G401 (cell line): Measurements from ENCODE around the gene METTL26. TPM values are rescaled to one million over a fixed set of nuclear protein-coding genes. Genes with fewer than 3 reads are reported as not detected.
A peak's percentile ranks its signal among the peaks of the same experiment; 100 is the strongest.

Experiments
- DNase-seq: peaks from one replicate; pipeline ENCODE4 v3.0.0-alpha.2; 2015; ENCODE audit warnings: low spot score
- in situ Hi-C: cut with HindIII; loops from 2 replicates; pipeline ENCODE4 v1.10.0; 2016; ENCODE audit warnings: low sequenced_read_pairs, mixed read lengths
- total RNA-seq: library from RNA; depleted of rRNA; stranded (reverse); fragments of >200 nt; shearing (Covaris generic); gene quantifications from 2 replicates; pipeline ENCODE4 v1.2.3, GENCODE V29; 2014; rRNA removed

The METTL26 gene
- total RNA-seq, result 119 and 161 TPM in 2 replicates

DNA sequence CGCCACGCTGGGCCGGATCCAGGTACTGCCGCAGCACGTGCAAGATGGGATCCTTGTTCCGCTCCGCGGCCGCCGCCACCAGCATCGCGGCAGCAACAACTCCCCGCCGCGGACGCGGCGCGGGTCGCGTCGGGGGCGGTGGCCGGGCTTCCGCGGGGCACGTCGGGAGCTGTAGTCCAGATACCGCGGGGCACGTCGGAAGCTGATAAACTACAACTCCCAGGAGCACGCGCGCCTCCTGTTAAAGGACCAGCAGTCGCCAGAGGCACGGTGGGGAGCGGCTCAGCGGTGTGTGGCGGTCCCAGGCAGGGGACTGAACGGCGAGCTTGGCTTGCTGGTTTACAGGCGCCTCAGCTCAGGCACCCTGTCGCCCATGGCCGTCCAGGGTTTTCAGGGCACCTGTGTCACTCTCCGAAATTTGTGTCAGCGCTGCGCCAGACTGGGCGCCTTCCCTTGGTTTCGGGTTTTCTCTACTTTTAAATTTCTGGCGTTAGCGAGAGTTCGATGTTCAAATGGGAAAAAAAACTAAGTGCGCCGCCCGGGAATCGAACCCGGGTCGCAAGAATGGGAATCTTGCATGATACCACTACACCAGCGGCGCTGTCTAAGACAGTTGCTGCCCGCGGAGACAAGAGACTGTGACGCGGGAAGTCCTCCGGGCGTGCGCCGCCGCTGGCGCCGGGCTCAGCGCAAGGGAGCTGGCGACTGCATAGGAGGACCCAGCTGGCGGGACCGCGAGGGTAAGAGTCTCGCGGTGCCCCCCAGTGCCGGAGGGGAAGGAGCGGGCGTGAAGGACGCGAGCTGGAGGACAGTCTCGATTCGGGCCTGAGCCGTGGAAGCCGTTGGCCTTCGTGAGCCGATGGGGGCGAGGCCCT, at the start of gene METTL26:
Gene METTL26 (minus strand): TSS at position 100 of the 875 bp plus-strand sequence. CDS start 15 bp downstream, at position 85.
- in situ Hi-C loops, result no loop called here
- peak; percentile 97 for DNase-seq

GRCh38 chr16:684961-685696, 49.0 kb upstream of the METTL26 start:
- DNase-seq, result no peak
- in situ Hi-C loops, result no loop called here

DNA sequence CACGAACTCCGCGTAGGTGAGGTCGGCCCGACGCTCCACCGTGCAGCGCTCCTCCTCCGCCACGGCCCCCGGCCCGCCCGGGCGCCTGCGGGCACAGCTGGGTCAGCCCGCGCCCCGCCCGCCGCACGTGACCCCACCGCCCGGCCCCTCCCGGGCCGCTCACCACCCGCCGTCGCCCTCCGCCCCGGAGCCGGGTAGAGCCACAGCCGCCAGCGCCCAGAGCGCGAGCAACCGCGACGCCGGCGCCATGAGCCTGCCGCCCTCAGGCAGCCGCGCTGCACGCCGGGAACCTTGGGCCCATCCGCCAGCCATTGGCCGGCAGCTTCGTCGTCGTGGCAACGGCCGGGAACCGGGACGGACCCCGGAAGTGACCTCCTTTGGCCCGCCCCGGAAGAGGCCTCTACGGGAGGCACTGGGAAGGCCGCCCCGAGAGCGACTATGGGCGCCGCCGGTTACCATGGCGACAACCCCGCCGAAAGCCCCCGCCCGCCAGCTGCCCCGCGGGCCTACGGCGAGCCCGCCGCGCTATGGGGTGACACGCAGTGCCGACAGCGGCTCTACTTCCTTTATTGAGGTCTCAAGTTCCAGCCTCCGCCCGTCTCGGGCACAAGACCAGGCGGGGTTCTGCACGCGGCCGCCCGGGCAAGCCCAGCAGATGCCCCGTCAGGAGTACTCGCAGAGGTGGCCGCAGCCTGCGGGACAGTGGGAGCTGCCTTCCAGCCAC, 48.1 kb upstream of the METTL26 start, which contains the start of gene JMJD8:
Gene JMJD8 (minus strand): TSS at position 264 of the 724 bp plus-strand sequence. CDS start 15 bp downstream, at position 249.
- peak; percentile 91 for DNase-seq
- in situ Hi-C loops, result no loop called here

DNA sequence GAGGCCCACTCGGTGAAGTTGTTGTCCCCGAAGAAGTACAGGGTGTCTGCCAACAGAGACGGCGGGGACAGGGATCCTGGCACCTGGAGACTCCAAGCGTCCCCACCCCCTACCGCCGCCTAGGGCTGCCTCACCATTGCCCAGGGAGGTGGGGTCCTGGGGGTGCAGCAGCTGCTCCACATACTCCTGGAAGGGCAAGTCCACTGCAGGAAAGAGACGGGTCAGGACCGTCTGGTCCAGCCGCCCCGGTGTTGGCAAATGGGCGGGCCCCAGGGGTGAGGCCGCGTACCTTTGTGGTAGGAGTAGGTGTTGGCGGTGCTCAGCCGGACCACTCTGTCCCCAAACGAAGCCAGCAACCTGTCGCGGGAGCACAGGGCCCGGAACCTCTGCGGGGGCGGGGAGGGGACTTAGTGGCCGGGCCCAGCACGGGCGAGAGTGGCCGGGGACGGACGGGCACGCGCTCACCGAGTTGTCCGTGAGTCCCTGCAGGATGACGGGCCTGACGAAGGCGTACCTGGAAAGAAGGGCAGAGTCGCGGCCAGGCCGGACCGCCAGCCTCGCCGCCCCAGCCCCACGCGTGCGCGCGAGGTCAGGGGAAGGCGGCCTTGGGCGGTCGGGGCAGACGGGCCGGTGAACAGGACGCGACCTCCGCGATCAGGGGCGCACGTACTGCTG, 47.4 kb upstream of the METTL26 start:
- DNase-seq, result no peak

GRCh38 chr16:682493-683395, 46.6 kb upstream of the METTL26 start:
- no peak for DNase-seq
- in situ Hi-C loops, result no loop called here

More for the DNA sequence above, 47.4 kb upstream of the METTL26 start:
- in situ Hi-C loops, result no loop called here

- in situ Hi-C loops, result no loop called here
Measured at GRCh38 chr16:681746-682427, 45.8 kb upstream of the METTL26 start.

DNA sequence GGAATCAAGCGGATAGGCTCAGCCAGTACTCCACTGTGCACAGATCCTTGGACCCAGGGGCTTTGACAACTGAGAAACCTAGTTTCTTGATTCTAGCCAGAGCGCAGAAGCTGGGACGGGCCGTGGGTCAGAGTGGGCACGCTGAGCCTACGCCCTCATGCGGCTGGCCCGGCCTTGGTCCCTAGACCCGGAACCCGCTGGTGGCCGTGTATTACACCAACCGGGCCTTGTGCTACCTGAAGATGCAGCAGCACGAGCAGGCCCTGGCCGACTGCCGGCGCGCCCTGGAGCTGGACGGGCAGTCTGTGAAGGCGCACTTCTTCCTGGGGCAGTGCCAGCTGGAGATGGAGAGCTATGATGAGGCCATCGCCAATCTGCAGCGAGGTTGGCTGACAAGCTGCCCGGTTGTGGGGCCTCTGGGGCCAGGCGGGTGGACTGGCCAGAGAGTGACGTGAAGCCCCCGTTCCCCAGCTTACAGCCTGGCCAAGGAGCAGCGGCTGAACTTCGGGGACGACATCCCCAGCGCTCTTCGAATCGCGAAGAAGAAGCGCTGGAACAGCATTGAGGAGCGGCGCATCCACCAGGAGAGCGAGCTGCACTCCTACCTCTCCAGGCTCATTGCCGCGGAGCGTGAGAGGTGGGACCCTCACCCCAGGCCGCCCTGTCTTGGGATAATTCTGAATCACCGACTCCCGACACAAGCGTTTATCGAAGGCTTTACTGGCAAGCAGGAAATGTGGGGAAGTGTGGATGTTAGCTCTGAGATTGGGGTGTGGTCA, 45.1 kb upstream of the METTL26 start:
- peak; percentile 53 for DNase-seq
- in situ Hi-C loops, result no loop called here

More at GRCh38 chr16:681746-682427, 45.8 kb upstream of the METTL26 start:
- no peak for DNase-seq

DNA sequence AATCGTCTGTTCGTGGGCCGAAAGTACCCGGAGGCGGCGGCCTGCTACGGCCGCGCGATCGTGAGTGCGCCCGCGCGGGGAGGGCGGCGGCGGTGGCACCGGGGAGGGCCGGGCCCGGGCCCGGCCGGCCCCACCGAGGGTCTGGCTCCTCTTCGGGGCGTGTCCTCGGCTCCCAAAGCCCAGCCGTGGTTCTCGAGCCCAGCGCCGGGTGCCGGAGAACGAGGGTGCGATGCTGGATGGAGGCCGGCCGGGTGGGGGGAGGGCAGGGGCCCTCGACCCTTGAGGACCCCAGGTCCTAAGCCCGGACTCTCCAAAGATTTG, 44.5 kb upstream of the METTL26 start:
- in situ Hi-C loops, result no loop called here
- DNase-seq, result no peak

GRCh38 chr16:679814-680624, 43.9 kb upstream of the METTL26 start, which contains the start of gene STUB1:
STUB1 (plus strand) TSS chr16:680410; CDS start chr16:680526, 116 bp downstream.
- in situ Hi-C loops, result no loop called here

DNA sequence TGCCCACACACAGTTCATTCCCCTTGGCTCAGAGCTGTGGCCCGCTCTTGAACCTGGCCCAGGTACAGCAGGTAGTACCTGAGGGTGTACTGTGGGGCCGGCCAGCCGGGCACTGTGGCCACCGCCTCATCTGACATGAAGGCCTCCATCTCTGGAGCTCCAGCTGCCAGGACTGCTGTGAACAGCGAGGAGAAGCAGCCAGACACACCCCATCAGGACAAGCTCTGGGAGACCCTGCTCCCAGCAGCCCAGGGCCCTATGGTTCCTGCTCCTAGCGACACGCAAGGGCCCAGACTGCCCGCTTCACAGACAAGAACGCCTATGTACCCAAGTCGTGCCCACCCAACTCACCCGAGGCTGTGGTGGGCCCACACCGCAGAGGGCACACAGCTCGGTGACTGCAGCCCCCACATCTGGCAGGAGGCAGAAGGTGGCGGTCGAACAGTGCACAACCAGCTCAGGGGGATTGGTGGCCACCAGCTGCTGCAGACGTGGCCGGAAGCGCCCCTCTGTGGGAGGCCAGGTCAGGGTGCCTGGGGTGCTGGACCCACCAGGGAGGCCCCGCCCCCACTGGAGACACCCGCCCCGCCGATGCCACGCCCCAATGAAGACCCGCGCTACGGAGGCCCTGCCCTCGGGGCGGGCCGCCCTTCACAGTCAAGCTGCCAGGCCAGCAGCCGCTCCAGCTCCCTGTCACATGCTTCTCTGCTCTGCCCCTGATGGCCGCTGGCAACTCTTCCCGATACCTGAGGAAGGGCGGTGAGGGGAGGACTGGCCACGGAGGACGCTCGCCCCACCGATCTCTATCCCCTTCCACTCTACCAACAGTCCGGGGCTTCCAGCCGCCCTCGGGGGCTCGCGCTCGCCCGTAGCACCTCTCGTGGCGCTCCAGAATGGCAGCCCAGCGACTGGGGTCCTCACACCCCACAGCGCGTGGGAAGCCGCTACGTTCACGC, 43.0 kb upstream of the METTL26 start:
- in situ Hi-C loops, result no loop called here
- DNase-seq, result peak; percentile 76

More at GRCh38 chr16:679814-680624, 43.9 kb upstream of the METTL26 start, which contains the start of gene STUB1:
- DNase-seq, result peak; percentile 75

DNA sequence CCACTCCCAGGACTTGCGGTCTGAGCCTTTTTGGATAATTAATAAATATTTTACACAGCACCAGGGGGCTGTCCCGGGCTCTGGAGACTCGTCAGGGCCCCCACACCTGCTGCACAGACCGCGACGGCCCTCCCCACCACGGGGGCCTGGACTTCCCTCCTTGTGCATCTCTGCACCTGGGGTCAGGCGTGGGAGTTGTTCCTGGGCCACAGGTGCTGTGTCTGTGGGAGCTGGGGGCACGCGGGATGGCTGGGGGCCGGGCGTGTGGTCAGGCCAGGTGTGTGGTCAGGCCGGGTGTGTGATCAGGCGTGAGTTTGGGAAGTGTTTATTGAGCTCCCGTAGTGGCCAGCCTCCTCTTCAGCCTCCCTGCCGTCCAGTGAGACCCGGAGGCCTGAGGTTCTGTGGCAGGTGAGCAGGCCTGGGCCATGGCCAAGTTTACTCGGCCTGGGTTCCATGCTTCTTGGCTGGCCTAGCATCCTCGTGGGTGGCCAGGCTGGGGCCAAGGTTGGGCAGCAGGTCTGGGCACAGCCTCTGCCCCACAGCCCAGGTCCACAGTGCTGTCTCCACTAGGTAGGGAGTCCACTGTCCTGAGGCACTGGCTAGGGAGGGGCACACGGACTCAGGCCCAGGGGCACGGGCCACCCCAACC, 42.2 kb upstream of the METTL26 start:
- peak; percentile 78 for DNase-seq
- in situ Hi-C loops, result no loop called here

DNA sequence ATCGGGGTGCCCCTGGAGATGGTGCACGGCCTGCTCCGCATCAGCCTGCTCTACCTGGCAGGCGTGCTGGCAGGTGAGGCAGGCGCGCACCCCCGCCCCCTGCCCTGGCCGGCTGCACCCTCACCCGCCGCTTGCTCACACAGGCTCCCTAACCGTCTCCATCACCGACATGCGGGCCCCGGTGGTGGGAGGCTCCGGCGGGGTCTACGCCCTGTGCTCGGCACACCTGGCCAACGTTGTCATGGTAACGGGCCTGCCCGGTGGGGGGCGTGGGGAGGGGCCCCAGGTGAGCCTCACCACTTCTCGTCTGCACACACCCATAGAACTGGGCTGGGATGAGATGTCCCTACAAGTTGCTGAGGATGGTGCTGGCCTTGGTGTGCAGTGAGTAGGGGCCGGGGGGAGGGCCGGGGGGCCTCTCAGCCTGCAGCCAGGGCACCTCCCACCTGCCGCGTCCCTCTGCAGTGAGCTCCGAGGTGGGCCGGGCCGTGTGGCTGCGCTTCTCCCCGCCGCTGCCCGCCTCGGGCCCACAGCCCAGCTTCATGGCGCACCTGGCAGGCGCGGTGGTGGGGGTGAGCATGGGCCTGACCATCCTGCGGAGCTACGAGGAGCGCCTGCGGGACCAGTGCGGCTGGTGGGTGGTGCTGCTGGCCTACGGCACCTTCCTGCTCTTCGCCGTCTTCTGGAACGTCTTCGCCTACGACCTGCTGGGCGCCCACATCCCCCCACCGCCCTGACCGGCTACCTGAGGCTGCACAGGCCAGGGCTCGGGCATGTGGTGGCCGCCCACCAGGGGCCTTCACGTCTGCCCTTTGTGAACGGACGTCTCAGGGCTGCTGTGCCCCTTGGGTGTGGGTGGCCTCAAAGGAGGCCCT, 41.4 kb upstream of the METTL26 start:
- in situ Hi-C loops, result no loop called here
- DNase-seq, result no peak

GRCh38 chr16:676913-677312, 40.8 kb upstream of the METTL26 start:
- in situ Hi-C loops, result no loop called here
- DNase-seq, result no peak

DNA sequence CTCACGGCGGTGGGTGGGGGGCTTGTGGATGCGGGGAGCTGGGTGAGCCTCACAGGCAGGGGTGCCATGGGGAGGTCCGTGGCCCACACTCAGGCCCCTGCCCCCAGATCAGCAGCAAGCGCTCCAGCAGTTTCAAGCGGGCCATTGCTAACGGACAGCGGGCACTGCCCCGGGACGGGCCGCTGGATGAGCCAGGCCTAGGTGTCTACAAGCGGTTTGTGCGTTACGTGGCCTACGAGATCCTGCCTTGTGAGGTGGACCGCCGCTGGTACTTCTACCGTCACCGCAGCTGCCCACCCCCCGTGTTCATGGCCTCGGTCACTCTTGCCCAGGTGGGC, 40.4 kb upstream of the METTL26 start:
- in situ Hi-C loops, result no loop called here
- DNase-seq, result no peak
